ENCODE data around the gene TMOD1. TPM values are rescaled to one million over a fixed set of nuclear protein-coding genes. Genes with fewer than 3 reads are reported as not detected.

Gene TMOD1
- total and polyA plus RNA-seq, 2 experiments from 2014 or later, result 0.69 to 4.5 TPM

DNA sequence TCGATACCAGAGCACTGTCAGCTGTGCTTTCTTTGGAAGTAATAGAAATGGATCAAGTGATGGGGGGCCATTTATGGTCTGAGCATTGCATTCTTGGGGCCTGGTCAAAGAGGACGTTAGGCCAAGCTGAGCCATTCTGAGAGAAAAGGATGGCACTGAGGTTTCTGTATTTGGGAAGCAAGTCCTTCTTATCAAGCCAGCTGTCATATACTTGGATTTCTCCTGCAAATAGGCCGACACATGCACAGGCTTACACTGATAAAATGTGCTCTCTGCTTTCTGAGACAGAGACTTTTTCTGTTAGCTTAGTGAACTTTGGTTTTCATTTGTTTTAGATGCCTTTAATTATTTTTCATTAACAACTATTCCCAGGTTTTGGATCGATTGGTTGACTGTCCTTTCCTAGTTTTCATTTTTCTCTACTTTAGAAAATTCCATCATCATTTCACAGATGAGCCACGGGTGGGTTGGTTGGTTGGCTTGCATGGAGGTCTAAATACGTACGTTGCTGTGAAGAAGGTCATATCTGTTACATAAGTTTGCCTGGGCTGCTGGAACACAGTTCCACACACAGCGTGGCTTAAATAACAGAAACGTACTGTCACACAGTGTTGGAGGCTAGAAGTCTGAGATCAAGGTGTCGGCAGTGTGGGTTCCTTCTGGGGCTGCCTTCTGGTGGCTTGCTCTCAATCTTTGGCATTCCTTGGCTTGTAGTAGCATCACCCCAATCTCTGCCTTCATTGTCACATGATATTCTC is 20.3 kb downstream of the TMOD1 start (continued):
- TF ChIP-seq, protein P1, sequence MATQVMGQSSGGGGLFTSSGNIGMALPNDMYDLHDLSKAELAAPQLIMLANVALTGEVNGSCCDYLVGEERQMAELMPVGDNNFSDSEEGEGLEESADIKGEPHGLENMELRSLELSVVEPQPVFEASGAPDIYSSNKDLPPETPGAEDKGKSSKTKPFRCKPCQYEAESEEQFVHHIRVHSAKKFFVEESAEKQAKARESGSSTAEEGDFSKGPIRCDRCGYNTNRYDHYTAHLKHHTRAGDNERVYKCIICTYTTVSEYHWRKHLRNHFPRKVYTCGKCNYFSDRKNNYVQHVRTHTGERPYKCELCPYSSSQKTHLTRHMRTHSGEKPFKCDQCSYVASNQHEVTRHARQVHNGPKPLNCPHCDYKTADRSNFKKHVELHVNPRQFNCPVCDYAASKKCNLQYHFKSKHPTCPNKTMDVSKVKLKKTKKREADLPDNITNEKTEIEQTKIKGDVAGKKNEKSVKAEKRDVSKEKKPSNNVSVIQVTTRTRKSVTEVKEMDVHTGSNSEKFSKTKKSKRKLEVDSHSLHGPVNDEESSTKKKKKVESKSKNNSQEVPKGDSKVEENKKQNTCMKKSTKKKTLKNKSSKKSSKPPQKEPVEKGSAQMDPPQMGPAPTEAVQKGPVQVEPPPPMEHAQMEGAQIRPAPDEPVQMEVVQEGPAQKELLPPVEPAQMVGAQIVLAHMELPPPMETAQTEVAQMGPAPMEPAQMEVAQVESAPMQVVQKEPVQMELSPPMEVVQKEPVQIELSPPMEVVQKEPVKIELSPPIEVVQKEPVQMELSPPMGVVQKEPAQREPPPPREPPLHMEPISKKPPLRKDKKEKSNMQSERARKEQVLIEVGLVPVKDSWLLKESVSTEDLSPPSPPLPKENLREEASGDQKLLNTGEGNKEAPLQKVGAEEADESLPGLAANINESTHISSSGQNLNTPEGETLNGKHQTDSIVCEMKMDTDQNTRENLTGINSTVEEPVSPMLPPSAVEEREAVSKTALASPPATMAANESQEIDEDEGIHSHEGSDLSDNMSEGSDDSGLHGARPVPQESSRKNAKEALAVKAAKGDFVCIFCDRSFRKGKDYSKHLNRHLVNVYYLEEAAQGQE (IDR thresholded peaks at IDR 0.05; ENCODE audit: unreplicated experiment), result no peak

DNA sequence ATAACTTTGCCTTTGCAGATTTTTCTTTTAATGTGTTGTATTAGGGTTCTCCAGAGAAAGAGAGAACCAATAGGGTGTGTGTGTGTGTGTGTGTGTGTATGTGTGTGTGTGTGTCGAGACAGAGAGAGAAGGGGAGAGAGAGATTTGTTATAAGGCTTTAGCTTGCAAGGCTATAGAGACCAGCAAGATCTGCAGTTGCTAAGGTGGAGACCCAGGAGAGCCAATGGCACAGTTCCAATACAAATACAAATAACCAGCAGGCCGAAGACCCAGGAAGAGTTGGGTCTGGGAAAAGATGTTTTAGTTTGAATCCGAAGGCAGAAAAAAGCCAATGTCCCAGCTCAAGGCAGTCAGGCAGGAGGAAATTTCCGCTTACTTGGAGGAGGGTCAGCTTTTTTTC is 23.0 kb downstream of the TMOD1 start:
- Histone ChIP-seq H3K27me3 (ENCODE audit: insufficient read depth) (no peaks in the 10 kb centered on the region), H3K4me2 (no peak overlapping the region), H3F3A (replicated peaks; ENCODE audit: low read depth) (no peaks in the 10 kb centered on the region), H3K4me3 (no peak overlapping the region), H4K20me1 (replicated peaks; ENCODE audit: insufficient read depth) (no peaks in the 10 kb centered on the region), H3K4me1 (ENCODE audit: insufficient read depth) (peaks cover 16% of the 10 kb centered on the region), H3K27ac (ENCODE audit: low read depth) (no peak overlapping the region), H3K79me2 (replicated peaks; ENCODE audit: insufficient read depth) (no peaks in the 10 kb centered on the region), H2AFZ (no peak overlapping the region), H3K36me3 (ENCODE audit: insufficient read depth) (no peaks in the 10 kb centered on the region), H3K9me2 (ENCODE audit: insufficient read depth) (no peaks in the 10 kb centered on the region)
- ATAC-seq (no peak), DNase-seq (ENCODE audit: low spot score) (no peak)
- Mint-ChIP-seq H3K9me3 (no peaks in the 10 kb centered on the region), H3K27ac (no peak overlapping the region), H3K36me3 (ENCODE audit: low read depth) (no peaks in the 10 kb centered on the region), H3K4me1 (peaks cover 28% of the 10 kb centered on the region), H3K4me3 (no peak overlapping the region), H3K27me3 (ENCODE audit: insufficient read depth, low read depth, poor library complexity) (peaks cover 10% of the 10 kb centered on the region)
- TF ChIP-seq EZH2phosphoT487 (IDR thresholded peaks at IDR 0.05; ENCODE audit: unreplicated experiment) (no peak), ZNF114 (CRISPR knock-in tag; IDR thresholded peaks at IDR 0.05) (no peak), JUNB (IDR thresholded peaks at IDR 0.05; ENCODE audit: unreplicated experiment) (no peak), EZH2 (IDR thresholded peaks at IDR 0.05; ENCODE audit: low read depth, unreplicated experiment) (no peak)
- TF ChIP-seq, protein P2, sequence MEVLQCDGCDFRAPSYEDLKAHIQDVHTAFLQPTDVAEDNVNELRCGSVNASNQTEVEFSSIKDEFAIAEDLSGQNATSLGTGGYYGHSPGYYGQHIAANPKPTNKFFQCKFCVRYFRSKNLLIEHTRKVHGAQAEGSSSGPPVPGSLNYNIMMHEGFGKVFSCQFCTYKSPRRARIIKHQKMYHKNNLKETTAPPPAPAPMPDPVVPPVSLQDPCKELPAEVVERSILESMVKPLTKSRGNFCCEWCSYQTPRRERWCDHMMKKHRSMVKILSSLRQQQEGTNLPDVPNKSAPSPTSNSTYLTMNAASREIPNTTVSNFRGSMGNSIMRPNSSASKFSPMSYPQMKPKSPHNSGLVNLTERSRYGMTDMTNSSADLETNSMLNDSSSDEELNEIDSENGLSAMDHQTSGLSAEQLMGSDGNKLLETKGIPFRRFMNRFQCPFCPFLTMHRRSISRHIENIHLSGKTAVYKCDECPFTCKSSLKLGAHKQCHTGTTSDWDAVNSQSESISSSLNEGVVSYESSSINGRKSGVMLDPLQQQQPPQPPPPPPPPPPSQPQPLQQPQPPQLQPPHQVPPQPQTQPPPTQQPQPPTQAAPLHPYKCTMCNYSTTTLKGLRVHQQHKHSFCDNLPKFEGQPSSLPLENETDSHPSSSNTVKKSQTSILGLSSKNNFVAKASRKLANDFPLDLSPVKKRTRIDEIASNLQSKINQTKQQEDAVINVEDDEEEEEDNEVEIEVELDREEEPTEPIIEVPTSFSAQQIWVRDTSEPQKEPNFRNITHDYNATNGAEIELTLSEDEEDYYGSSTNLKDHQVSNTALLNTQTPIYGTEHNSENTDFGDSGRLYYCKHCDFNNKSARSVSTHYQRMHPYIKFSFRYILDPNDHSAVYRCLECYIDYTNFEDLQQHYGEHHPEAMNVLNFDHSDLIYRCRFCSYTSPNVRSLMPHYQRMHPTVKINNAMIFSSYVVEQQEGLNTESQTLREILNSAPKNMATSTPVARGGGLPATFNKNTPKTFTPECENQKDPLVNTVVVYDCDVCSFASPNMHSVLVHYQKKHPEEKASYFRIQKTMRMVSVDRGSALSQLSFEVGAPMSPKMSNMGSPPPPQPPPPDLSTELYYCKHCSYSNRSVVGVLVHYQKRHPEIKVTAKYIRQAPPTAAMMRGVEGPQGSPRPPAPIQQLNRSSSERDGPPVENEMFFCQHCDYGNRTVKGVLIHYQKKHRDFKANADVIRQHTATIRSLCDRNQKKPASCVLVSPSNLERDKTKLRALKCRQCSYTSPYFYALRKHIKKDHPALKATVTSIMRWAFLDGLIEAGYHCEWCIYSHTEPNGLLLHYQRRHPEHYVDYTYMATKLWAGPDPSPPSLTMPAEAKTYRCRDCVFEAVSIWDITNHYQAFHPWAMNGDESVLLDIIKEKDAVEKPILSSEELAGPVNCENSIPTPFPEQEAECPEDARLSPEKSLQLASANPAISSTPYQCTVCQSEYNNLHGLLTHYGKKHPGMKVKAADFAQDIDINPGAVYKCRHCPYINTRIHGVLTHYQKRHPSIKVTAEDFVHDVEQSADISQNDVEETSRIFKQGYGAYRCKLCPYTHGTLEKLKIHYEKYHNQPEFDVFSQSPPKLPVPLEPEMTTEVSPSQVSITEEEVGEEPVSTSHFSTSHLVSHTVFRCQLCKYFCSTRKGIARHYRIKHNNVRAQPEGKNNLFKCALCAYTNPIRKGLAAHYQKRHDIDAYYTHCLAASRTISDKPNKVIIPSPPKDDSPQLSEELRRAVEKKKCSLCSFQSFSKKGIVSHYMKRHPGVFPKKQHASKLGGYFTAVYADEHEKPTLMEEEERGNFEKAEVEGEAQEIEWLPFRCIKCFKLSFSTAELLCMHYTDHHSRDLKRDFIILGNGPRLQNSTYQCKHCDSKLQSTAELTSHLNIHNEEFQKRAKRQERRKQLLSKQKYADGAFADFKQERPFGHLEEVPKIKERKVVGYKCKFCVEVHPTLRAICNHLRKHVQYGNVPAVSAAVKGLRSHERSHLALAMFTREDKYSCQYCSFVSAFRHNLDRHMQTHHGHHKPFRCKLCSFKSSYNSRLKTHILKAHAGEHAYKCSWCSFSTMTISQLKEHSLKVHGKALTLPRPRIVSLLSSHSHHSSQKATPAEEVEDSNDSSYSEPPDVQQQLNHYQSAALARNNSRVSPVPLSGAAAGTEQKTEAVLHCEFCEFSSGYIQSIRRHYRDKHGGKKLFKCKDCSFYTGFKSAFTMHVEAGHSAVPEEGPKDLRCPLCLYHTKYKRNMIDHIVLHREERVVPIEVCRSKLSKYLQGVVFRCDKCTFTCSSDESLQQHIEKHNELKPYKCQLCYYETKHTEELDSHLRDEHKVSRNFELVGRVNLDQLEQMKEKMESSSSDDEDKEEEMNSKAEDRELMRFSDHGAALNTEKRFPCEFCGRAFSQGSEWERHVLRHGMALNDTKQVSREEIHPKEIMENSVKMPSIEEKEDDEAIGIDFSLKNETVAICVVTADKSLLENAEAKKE (CRISPR knock-in tag; IDR thresholded peaks at IDR 0.05), result no peak

Data from GM23338 (cell line).